ENCODE measurements around the gene CRYBG1.

DNA sequence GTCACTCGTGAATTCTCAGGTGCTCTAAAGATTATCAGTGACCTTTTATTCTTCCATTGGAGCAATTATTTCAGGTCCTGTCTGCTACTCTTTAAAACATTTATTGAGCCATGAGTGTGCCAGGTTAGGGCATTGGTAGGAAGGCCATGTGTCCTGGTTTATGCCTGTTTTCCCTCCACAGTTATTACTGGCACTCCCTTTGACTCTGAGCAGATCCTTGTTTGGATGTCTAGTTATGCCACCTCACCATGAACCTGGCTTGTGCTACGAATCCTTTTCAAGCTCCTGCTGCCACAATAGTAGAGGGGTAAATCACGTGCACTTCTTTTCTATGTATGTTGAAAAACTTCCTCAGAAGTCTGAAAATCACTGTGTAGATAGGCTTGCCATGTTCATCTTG, 27.4 kb downstream of the CRYBG1 start:
- no peak for TF ChIP-seq RAD21 (conservative IDR thresholded peaks at IDR 0.05)
- TF ChIP-seq EZH2 (IDR thresholded peaks at IDR 0.05; ENCODE audit: borderline replicate concordance, insufficient read depth, low read length, poor library complexity, severe bottlenecking) = no peak
- TF ChIP-seq, protein P1, sequence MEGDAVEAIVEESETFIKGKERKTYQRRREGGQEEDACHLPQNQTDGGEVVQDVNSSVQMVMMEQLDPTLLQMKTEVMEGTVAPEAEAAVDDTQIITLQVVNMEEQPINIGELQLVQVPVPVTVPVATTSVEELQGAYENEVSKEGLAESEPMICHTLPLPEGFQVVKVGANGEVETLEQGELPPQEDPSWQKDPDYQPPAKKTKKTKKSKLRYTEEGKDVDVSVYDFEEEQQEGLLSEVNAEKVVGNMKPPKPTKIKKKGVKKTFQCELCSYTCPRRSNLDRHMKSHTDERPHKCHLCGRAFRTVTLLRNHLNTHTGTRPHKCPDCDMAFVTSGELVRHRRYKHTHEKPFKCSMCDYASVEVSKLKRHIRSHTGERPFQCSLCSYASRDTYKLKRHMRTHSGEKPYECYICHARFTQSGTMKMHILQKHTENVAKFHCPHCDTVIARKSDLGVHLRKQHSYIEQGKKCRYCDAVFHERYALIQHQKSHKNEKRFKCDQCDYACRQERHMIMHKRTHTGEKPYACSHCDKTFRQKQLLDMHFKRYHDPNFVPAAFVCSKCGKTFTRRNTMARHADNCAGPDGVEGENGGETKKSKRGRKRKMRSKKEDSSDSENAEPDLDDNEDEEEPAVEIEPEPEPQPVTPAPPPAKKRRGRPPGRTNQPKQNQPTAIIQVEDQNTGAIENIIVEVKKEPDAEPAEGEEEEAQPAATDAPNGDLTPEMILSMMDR (IDR thresholded peaks at IDR 0.05; ENCODE audit: poor library complexity, severe bottlenecking) = no peak
- TF ChIP-seq POLR2AphosphoS5 (IDR thresholded peaks at IDR 0.05) = no peak
- no peak for TF ChIP-seq EP300 (conservative IDR thresholded peaks at IDR 0.05; ENCODE audit: poor library complexity, severe bottlenecking)
- no peak for TF ChIP-seq SMC3 (conservative IDR thresholded peaks at IDR 0.05; ENCODE audit: poor library complexity)
- no peak for TF ChIP-seq REST (IDR thresholded peaks at IDR 0.05; ENCODE audit: borderline replicate concordance)
- TF ChIP-seq MXI1 (conservative IDR thresholded peaks at IDR 0.05; ENCODE audit: poor library complexity, severe bottlenecking) = no peak
- TF ChIP-seq TAF1 (IDR thresholded peaks at IDR 0.05; ENCODE audit: low read depth) = no peak
